Panc1 (cell line): Measurements from ENCODE around the gene PRDM5.

ENCODE experiments used
- SIN3A ChIP-seq: IDR thresholded peaks from 2 replicates; pipeline ENCODE4 v1.6.1; 2012; ENCODE audit warnings: low read depth, mild to moderate bottlenecking, low read length, moderate library complexity, borderline replicate concordance; ENCODE audit not compliant: insufficient read depth
- TF ChIP-seq, protein P1 (sequence below): fragments of 450-650 bp; IDR thresholded peaks from 2 replicates; pipeline ENCODE4 v1.5.1; 2017; ENCODE audit warnings: mild to moderate bottlenecking

DNA sequence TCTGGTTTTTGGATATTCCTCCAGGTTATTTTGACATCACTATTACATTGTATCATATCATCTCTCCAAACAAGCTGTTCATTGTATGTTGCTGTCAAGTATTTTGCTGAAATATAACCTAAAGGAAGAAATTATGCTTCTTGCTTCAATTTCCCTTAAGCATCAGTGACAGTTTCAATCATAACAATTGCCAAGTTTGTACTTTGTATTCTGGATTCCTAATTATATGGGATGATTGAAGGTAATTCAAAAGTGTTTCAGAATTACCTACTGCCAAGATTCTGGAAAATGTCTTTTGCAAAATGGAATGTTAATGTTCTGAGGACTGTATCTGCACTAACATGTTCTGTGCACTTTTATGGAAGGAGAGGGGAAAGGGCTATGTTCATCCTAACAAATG is 228.7 kb downstream of the PRDM5 start:
- TF ChIP-seq, protein P1, sequence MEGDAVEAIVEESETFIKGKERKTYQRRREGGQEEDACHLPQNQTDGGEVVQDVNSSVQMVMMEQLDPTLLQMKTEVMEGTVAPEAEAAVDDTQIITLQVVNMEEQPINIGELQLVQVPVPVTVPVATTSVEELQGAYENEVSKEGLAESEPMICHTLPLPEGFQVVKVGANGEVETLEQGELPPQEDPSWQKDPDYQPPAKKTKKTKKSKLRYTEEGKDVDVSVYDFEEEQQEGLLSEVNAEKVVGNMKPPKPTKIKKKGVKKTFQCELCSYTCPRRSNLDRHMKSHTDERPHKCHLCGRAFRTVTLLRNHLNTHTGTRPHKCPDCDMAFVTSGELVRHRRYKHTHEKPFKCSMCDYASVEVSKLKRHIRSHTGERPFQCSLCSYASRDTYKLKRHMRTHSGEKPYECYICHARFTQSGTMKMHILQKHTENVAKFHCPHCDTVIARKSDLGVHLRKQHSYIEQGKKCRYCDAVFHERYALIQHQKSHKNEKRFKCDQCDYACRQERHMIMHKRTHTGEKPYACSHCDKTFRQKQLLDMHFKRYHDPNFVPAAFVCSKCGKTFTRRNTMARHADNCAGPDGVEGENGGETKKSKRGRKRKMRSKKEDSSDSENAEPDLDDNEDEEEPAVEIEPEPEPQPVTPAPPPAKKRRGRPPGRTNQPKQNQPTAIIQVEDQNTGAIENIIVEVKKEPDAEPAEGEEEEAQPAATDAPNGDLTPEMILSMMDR: no peak
- TF ChIP-seq SIN3A: no peak
